Measurements from ENCODE around the gene SLC17A3. TPM values are rescaled to one million over a fixed set of nuclear protein-coding genes. Genes with fewer than 3 reads are reported as not detected.

Gene SLC17A3
- total RNA-seq, 2 donors from 2014 or later = not detected

- Histone ChIP-seq H3K27me3 (no peaks in the 10 kb centered on the region), H3K9me3 (no peaks in the 10 kb centered on the region), H3K27ac (no peak within 1 kb of the TSS), H3K4me1 (no peaks in the 10 kb centered on the region), H3K4me3 (no peak within 1 kb of the TSS), H3K36me3 (no peaks in the 10 kb centered on the region)
- DNase-seq (ENCODE audit: low spot score) = no peak
- no peak for TF ChIP-seq CTCF (IDR thresholded peaks at IDR 0.05)
Measured at GRCh38 chr6:25831532-25832306, 42.3 kb downstream of the SLC17A3 start, which contains the start of gene SLC17A1. Gene SLC17A1 (minus strand): TSS chr6:25832052. CDS start chr6:25830557, 1,495 bp downstream.

- TF ChIP-seq CTCF (IDR thresholded peaks at IDR 0.05) = no peak
- H3K27me3 ChIP-seq = no peaks in the 10 kb centered on the region
- no peak overlapping the region for H3K4me3 ChIP-seq
- no peaks in the 10 kb centered on the region for H3K36me3 ChIP-seq
- H3K4me1 ChIP-seq = no peaks in the 10 kb centered on the region
- H3K9me3 ChIP-seq = no peaks in the 10 kb centered on the region
- H3K27ac ChIP-seq = no peak overlapping the region
- DNase-seq (ENCODE audit: low spot score) = no peak
Measured at GRCh38 chr6:25830458-25830857, 43.6 kb downstream of the SLC17A3 start.

- Histone ChIP-seq H3K27me3 (no peaks in the 10 kb centered on the region), H3K4me3 (no peak overlapping the region), H3K27ac (no peak overlapping the region), H3K9me3 (no peaks in the 10 kb centered on the region), H3K36me3 (no peaks in the 10 kb centered on the region), H3K4me1 (no peaks in the 10 kb centered on the region)
- no peak for TF ChIP-seq CTCF (IDR thresholded peaks at IDR 0.05)
- no peak for DNase-seq (ENCODE audit: low spot score)
Measured at GRCh38 chr6:25829375-25829774, 44.7 kb downstream of the SLC17A3 start.

GRCh38 chr6:25821341-25821740 lies 52.7 kb downstream of the SLC17A3 start:
- Histone ChIP-seq H3K4me1 (no peaks in the 10 kb centered on the region), H3K36me3 (no peaks in the 10 kb centered on the region), H3K4me3 (no peak overlapping the region), H3K27me3 (no peaks in the 10 kb centered on the region), H3K27ac (no peak overlapping the region), H3K9me3 (no peaks in the 10 kb centered on the region)
- no peak for DNase-seq (ENCODE audit: low spot score)
- TF ChIP-seq CTCF (IDR thresholded peaks at IDR 0.05) = no peak

GRCh38 chr6:25816252-25816651 lies 57.8 kb downstream of the SLC17A3 start:
- H3K4me3 ChIP-seq = no peak overlapping the region
- no peaks in the 10 kb centered on the region for H3K9me3 ChIP-seq
- no peak overlapping the region for H3K27ac ChIP-seq
- H3K36me3 ChIP-seq = no peaks in the 10 kb centered on the region
- no peak for TF ChIP-seq CTCF (IDR thresholded peaks at IDR 0.05)
- DNase-seq (ENCODE audit: low spot score) = no peak
- no peaks in the 10 kb centered on the region for H3K4me1 ChIP-seq
- no peaks in the 10 kb centered on the region for H3K27me3 ChIP-seq

- no peak for TF ChIP-seq CTCF (IDR thresholded peaks at IDR 0.05)
- Histone ChIP-seq H3K36me3 (no peaks in the 10 kb centered on the region), H3K27me3 (no peaks in the 10 kb centered on the region), H3K27ac (no peak overlapping the region), H3K9me3 (no peaks in the 10 kb centered on the region), H3K4me3 (no peak overlapping the region), H3K4me1 (no peaks in the 10 kb centered on the region)
- DNase-seq (ENCODE audit: low spot score) = no peak
Measured at GRCh38 chr6:25815194-25815593, 58.8 kb downstream of the SLC17A3 start.

Data from right atrium auricular region (tissue), 2 donors.